ENCODE measurements around the gene FBRSL1. TPM values are rescaled to one million over a fixed set of nuclear protein-coding genes. Genes with fewer than 3 reads are reported as not detected.
A peak's percentile ranks its signal among the peaks of the same experiment; 100 is the strongest.

Gene FBRSL1
- total and polyA plus RNA-seq, 2 experiments from 2014 or later, result 0.63 to 4.6 TPM

GRCh38 chr12:132557291-132558015, 67.5 kb downstream of the FBRSL1 start:
- H2AFZ ChIP-seq, result no peak overlapping the region
- H3K36me3 ChIP-seq (ENCODE audit: low read depth), result no peaks in the 10 kb centered on the region
- TF ChIP-seq EZH2phosphoT487 (IDR thresholded peaks at IDR 0.05; ENCODE audit: insufficient read depth, low read depth) (no peak), EZH2 (IDR thresholded peaks at IDR 0.05; ENCODE audit: insufficient read depth, poor library complexity, severe bottlenecking) (no peak)
- H3F3A ChIP-seq (ENCODE audit: insufficient read depth), result no peaks in the 10 kb centered on the region
- H3K9ac ChIP-seq, result no peak overlapping the region
- no peaks in the 10 kb centered on the region for H3K9me2 ChIP-seq (ENCODE audit: insufficient read depth)
- no peak overlapping the region for H3K27ac ChIP-seq
- H3K27me3 ChIP-seq (replicated peaks; ENCODE audit: insufficient read depth), result no peaks in the 10 kb centered on the region
- H3K9me3 ChIP-seq (ENCODE audit: low read depth), result no peaks in the 10 kb centered on the region
- H3K4me3 ChIP-seq, result no peak overlapping the region
- H3K4me1 ChIP-seq (ENCODE audit: insufficient read depth), result 0 out of 2 replicates have a peak, but pooled peaks cover 3% of the 10 kb centered on the region
- in situ Hi-C loops (cut with MboI), result no loop called here
- WGBS, 2 experiments (ENCODE audit: low coverage in 1 of 2, low lambda C conversion rate in 2 of 2, missing lambda C conversion rate in 2 of 2), result 86 to 87% methylated on average over 17 to 19 of the region's 19 CpGs
- H4K20me1 ChIP-seq (ENCODE audit: insufficient read depth), result no peaks in the 10 kb centered on the region
- H3K79me2 ChIP-seq (ENCODE audit: insufficient read depth), result no peaks in the 10 kb centered on the region
- no peak overlapping the region for H3K4me2 ChIP-seq (ENCODE audit: unreplicated experiment)
- DNase-seq, result no peak

- 0 out of 2 replicates have a peak, but pooled peaks cover 3% of the 10 kb centered on the region for H3K4me1 ChIP-seq (ENCODE audit: insufficient read depth)
- H3K4me3 ChIP-seq, result no peak overlapping the region
- H3F3A ChIP-seq (ENCODE audit: insufficient read depth), result no peaks in the 10 kb centered on the region
- 74% methylated on average over 32 to 34 of the region's 35 CpGs for WGBS, 2 experiments (ENCODE audit: low coverage in 1 of 2, low lambda C conversion rate in 2 of 2, missing lambda C conversion rate in 2 of 2)
- H4K20me1 ChIP-seq (ENCODE audit: insufficient read depth), result no peaks in the 10 kb centered on the region
- in situ Hi-C loops (cut with MboI), result no loop called here
- H3K27me3 ChIP-seq (replicated peaks; ENCODE audit: insufficient read depth), result no peaks in the 10 kb centered on the region
- no peaks in the 10 kb centered on the region for H3K9me3 ChIP-seq (ENCODE audit: low read depth)
- no peak for TF ChIP-seq EZH2 (IDR thresholded peaks at IDR 0.05; ENCODE audit: insufficient read depth, poor library complexity, severe bottlenecking)
- TF ChIP-seq EZH2phosphoT487 (IDR thresholded peaks at IDR 0.05; ENCODE audit: insufficient read depth, low read depth), result no peak
- H3K9ac ChIP-seq, result no peak overlapping the region
- no peaks in the 10 kb centered on the region for H3K9me2 ChIP-seq (ENCODE audit: insufficient read depth)
- H3K27ac ChIP-seq, result no peak overlapping the region
- H3K4me2 ChIP-seq (ENCODE audit: unreplicated experiment), result no peak overlapping the region
- no peaks in the 10 kb centered on the region for H3K79me2 ChIP-seq (ENCODE audit: insufficient read depth)
- H3K36me3 ChIP-seq (ENCODE audit: low read depth), result no peaks in the 10 kb centered on the region
- no peak overlapping the region for H2AFZ ChIP-seq
- DNase-seq, result no peak
Measured at GRCh38 chr12:132558042-132558856, 68.3 kb downstream of the FBRSL1 start.

- Histone ChIP-seq H3K36me3 (ENCODE audit: low read depth) (no peaks in the 10 kb centered on the region), H3K27me3 (replicated peaks; ENCODE audit: insufficient read depth) (no peaks in the 10 kb centered on the region), H4K20me1 (ENCODE audit: insufficient read depth) (no peaks in the 10 kb centered on the region), H3K27ac (no peak overlapping the region), H3K79me2 (ENCODE audit: insufficient read depth) (no peaks in the 10 kb centered on the region), H3K4me2 (ENCODE audit: unreplicated experiment) (peak overlapping the region; percentile 89), H3K4me3 (peak overlapping the region; percentile 79), H3K4me1 (ENCODE audit: insufficient read depth) (0 out of 2 replicates have a peak, but pooled peaks cover 3% of the 10 kb centered on the region), H3F3A (ENCODE audit: insufficient read depth) (no peaks in the 10 kb centered on the region), H3K9ac (no peak overlapping the region), H2AFZ (no peak overlapping the region), H3K9me2 (ENCODE audit: insufficient read depth) (no peaks in the 10 kb centered on the region), H3K9me3 (ENCODE audit: low read depth) (no peaks in the 10 kb centered on the region)
- in situ Hi-C loops (cut with MboI), result no loop called here
- WGBS, 2 experiments (ENCODE audit: low coverage in 1 of 2, low lambda C conversion rate in 2 of 2, missing lambda C conversion rate in 2 of 2), result 58% methylated on average over 30 to 45 of the region's 45 CpGs
- no peak for DNase-seq
- TF ChIP-seq EZH2 (IDR thresholded peaks at IDR 0.05; ENCODE audit: insufficient read depth, poor library complexity, severe bottlenecking) (no peak), EZH2phosphoT487 (IDR thresholded peaks at IDR 0.05; ENCODE audit: insufficient read depth, low read depth) (no peak)
Measured at GRCh38 chr12:132558861-132559623, 69.1 kb downstream of the FBRSL1 start.

Data from GM23248 (cell line).